ENCODE measurements around the gene IL20RB.
"Not testable (repeated sequence)": the region's sequence is repeated elsewhere in the genome, so short reads cannot be mapped to it uniquely, and the experiment has no call there.

Gene IL20RB

GRCh38 chr3:136989781-136990524, 32.2 kb downstream of the IL20RB start:
- DNase-seq = no peak

- DNase-seq = no peak
These were observed 33.0 kb downstream of the IL20RB start for GRCh38 chr3:136990826-136991225.

GRCh38 chr3:136992115-136992514, 34.3 kb downstream of the IL20RB start:
- DNase-seq = no peak

- DNase-seq = peak; percentile 55
These were observed 37.2 kb downstream of the IL20RB start for GRCh38 chr3:136994772-136995516.

- DNase-seq = no peak
These were observed 37.9 kb downstream of the IL20RB start for GRCh38 chr3:136995652-136996051.

GRCh38 chr3:137000039-137000438, 42.3 kb downstream of the IL20RB start:
- DNase-seq = no peak

GRCh38 chr3:137007376-137007775, 49.6 kb downstream of the IL20RB start:
- not testable (repeated sequence) for DNase-seq

- no peak for DNase-seq
These were observed 50.3 kb downstream of the IL20RB start for GRCh38 chr3:137008131-137008530.

- no peak for DNase-seq
These were observed 51.2 kb downstream of the IL20RB start for GRCh38 chr3:137008976-137009375.

GRCh38 chr3:137010137-137010536, 52.4 kb downstream of the IL20RB start:
- no peak for DNase-seq

- no peak for DNase-seq
These were observed 53.4 kb downstream of the IL20RB start for GRCh38 chr3:137011153-137011552.

- peak; percentile 92 for DNase-seq
These were observed 54.3 kb downstream of the IL20RB start for GRCh38 chr3:137012097-137012501.

GRCh38 chr3:137013951-137014688, 56.3 kb downstream of the IL20RB start:
- DNase-seq = peak; percentile 84

- not testable (repeated sequence) for DNase-seq
These were observed 59.5 kb downstream of the IL20RB start for GRCh38 chr3:137017316-137017715.

GRCh38 chr3:137020315-137020714, 62.5 kb downstream of the IL20RB start:
- DNase-seq = no peak

GRCh38 chr3:137020888-137021287, 63.1 kb downstream of the IL20RB start:
- DNase-seq = no peak

GRCh38 chr3:137024348-137024747, 66.6 kb downstream of the IL20RB start:
- DNase-seq = no peak

- no peak for DNase-seq
These were observed 68.9 kb downstream of the IL20RB start for GRCh38 chr3:137026701-137027100.

GRCh38 chr3:137032465-137033120, 74.8 kb downstream of the IL20RB start:
- DNase-seq = peak; percentile 66

- peak; percentile 30 for DNase-seq
These were observed 77.8 kb downstream of the IL20RB start for GRCh38 chr3:137035631-137036030.

GRCh38 chr3:137039570-137039969, 81.8 kb downstream of the IL20RB start:
- no peak for DNase-seq

- DNase-seq = no peak
These were observed 83.5 kb downstream of the IL20RB start for GRCh38 chr3:137041251-137041650.

- DNase-seq = no peak
These were observed 83.9 kb downstream of the IL20RB start for GRCh38 chr3:137041686-137042085.

Measured in HCEC 1CT (cell line).